ENCODE data around the gene IL16.

DNA sequence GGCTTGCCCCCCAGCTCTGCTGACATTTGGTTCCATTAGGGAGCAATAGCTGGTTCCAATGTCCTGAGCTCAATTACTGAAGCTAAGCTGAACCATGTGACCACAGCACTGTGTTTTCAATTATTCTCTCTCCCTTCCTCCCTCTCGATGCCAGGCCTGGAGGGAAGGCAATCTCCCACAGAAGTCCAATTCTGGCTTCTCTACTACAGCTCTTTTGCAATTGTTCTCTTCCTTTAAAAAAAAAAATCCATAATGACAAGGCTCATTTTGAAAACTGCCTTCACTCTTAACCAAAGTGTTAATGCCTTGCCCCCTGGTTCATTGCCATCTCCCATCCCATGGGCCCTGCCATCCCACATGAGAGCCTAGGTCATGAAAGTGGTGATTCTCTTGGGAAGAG is 24.8 kb downstream of the IL16 start:
- TF ChIP-seq, protein P1, sequence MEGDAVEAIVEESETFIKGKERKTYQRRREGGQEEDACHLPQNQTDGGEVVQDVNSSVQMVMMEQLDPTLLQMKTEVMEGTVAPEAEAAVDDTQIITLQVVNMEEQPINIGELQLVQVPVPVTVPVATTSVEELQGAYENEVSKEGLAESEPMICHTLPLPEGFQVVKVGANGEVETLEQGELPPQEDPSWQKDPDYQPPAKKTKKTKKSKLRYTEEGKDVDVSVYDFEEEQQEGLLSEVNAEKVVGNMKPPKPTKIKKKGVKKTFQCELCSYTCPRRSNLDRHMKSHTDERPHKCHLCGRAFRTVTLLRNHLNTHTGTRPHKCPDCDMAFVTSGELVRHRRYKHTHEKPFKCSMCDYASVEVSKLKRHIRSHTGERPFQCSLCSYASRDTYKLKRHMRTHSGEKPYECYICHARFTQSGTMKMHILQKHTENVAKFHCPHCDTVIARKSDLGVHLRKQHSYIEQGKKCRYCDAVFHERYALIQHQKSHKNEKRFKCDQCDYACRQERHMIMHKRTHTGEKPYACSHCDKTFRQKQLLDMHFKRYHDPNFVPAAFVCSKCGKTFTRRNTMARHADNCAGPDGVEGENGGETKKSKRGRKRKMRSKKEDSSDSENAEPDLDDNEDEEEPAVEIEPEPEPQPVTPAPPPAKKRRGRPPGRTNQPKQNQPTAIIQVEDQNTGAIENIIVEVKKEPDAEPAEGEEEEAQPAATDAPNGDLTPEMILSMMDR (IDR thresholded peaks at IDR 0.05 in 2 of 3, conservative IDR thresholded peaks at IDR 0.05 in 1 of 3; ENCODE audit: borderline replicate concordance in 1 of 3, insufficient read depth in 1 of 3, low read depth in 2 of 3, low read length in 2 of 3), result no peak
- TF ChIP-seq, protein P2, sequence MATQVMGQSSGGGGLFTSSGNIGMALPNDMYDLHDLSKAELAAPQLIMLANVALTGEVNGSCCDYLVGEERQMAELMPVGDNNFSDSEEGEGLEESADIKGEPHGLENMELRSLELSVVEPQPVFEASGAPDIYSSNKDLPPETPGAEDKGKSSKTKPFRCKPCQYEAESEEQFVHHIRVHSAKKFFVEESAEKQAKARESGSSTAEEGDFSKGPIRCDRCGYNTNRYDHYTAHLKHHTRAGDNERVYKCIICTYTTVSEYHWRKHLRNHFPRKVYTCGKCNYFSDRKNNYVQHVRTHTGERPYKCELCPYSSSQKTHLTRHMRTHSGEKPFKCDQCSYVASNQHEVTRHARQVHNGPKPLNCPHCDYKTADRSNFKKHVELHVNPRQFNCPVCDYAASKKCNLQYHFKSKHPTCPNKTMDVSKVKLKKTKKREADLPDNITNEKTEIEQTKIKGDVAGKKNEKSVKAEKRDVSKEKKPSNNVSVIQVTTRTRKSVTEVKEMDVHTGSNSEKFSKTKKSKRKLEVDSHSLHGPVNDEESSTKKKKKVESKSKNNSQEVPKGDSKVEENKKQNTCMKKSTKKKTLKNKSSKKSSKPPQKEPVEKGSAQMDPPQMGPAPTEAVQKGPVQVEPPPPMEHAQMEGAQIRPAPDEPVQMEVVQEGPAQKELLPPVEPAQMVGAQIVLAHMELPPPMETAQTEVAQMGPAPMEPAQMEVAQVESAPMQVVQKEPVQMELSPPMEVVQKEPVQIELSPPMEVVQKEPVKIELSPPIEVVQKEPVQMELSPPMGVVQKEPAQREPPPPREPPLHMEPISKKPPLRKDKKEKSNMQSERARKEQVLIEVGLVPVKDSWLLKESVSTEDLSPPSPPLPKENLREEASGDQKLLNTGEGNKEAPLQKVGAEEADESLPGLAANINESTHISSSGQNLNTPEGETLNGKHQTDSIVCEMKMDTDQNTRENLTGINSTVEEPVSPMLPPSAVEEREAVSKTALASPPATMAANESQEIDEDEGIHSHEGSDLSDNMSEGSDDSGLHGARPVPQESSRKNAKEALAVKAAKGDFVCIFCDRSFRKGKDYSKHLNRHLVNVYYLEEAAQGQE (IDR thresholded peaks at IDR 0.05; ENCODE audit: low read depth), result no peak
- TF ChIP-seq RAD21 (IDR thresholded peaks at IDR 0.05; ENCODE audit: low read depth), result no peak
- TF ChIP-seq POLR2A (IDR thresholded peaks at IDR 0.05; ENCODE audit: borderline replicate concordance, extremely low read depth, insufficient read depth, insufficient read length), result no peak
- no peak for TF ChIP-seq EZH2 (IDR thresholded peaks at IDR 0.05)

Data from HCT116 (cell line).